Frontal cortex (tissue), 4 donors: ENCODE results near the gene OTUD5. TPM values are rescaled to one million over a fixed set of nuclear protein-coding genes. Genes with fewer than 3 reads are reported as not detected.

Experiments used
- DNase-seq, 2 donors: peaks; one replicate each; pipeline ENCODE4 v3.0.0; 2012; ENCODE audit warnings: low spot score in 2 of 2
- FAIRE-seq: peaks from 2 replicates; lab custom pipeline; 2012; peaks lifted over from hg19 to GRCh38; lab: Jason Lieb, UNC
- total RNA-seq: library from RNA; depleted of rRNA; stranded (reverse); fragments of >200 nt; gene quantifications from one replicate; pipeline ENCODE4 v1.2.3, GENCODE V29; 2014
- donor health status: control.
- donor health status: control.
- donor health status: control.

OTUD5 gene
- total RNA-seq, 1 donor from 2014 or later: 17.1 TPM

- DNase-seq (no peak), FAIRE-seq (no peak)
Observed at GRCh38 chrX:48974033-48974432, 16.6 kb upstream of the OTUD5 start.

DNA sequence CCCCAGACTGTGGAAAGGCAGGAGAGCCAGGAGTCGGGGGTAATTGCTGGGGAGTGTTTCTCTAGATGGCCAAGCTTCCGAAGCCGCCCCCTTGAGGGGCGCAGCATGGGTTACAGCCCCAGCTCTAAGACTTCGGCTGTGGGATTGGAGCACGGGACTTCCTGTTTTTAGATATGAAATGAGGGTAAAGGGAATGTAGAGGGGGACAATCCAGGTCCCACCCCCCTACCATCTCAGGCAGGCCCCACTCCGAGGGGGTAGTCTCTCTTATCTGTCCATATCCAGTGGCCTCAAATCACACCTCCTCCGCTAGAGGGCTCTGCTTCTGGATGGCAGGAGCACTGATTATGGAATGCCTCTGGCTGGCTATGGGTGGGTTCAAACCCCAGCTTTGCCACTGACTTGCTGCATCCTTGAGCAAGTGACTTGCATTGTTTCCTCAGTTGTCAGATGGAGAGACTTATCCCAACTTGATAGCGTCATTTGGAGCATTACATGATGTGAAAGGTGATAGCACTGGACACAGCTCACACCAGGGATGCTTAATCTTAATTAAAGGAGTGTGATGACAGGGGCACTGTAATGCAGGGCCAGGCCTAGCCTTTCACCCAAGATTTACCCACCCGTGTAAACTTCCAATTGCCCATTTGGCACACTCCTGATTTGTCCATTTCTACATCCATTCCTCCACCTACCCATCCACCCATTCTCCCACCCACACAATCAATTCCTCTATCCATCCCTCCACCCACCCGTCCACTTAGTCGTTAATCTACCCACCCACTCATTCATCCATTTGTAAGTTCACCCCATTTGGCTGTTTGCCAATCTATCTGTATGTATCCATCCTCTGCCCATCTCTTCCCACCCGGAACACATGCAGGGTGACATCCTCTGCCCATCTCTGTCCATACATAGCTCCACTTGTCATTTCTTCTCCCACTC lies 15.1 kb upstream of the OTUD5 start:
- no peak for FAIRE-seq
- DNase-seq: peak in 1 of 2 donors; percentile 39

DNA sequence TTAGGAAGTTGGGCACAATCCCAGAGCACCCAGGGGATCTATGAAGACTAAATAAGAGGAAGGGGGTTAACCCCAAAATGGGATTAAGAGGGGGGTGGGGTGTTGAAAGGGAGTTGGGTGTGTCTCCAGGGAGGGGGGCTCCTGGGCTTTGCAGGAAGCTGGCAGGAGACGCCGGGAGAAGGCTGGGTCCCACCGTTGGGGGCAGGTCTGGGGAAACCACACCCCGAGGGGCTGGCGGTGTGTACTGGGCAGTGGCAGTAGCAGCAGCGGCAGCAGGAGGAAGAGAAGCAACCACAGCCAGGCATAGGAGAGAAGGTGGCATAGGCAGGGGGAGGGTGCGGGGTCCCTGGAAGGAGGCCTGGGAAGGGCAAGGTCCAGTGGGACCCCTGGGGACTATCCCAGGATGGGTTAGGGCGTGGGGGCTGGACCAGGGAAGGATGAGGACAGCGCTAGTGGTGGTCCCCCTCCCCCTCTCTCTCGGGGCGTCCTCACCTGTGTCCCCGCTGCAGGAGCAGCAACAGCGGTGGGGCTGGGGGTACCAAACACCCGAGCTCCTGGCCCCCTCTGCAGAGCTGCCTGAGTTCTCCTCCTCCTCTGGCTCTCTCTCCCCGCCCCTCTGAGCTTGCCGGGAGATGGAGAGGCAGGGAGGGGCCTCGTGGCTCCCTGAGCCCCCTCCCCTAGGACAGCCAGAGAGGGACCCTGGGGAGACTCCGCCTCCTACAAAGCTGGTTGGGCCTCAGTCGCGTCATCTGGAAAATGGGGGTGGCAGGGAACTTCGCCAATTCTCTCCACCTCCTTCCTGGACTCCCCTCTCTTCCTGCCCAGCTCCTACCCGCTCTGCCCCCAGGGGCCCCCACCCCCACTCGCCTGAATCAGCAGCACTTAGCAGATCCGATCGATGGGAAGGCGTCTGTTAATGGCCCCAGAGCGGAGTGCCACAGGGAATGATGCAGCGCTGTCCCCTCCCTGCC lies 14.1 kb upstream of the OTUD5 start, which contains the start of gene KCND1:
Gene KCND1, minus strand, starts transcription at position 596 of the 971 bp plus-strand sequence. CDS start 1,573 bp downstream, outside the sequence.
- no peak for FAIRE-seq
- peak in 1 of 2 donors; percentile 49 for DNase-seq

DNA sequence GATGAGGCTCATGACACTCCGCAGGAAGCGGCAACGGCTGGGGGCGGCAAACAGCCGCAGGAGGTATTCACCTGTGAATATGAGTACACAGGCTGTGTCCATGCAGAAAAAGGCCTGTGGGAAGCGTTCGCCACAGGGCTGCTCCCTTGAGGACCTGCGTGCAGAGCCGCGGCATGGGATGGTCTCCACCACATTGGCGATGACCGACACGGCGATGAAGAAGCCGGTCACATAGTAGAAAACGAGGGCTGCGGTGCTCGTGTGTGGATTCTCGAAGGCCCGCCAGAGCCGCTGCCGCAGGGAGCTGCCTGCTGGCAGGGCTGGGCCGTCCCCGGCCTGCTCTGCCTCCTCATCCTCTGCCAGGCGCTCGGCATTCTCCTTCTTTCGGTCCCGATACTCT lies 12.1 kb upstream of the OTUD5 start:
- DNase-seq (no peak), FAIRE-seq (no peak)

- DNase-seq: no peak
- FAIRE-seq: no peak
Observed at GRCh38 chrX:48968377-48968776, 11.0 kb upstream of the OTUD5 start.

- DNase-seq: no peak
- no peak for FAIRE-seq
Observed at GRCh38 chrX:48966796-48967579, 9.6 kb upstream of the OTUD5 start.

- no peak for DNase-seq
- no peak for FAIRE-seq
Observed at GRCh38 chrX:48965959-48966358, 8.6 kb upstream of the OTUD5 start.

DNA sequence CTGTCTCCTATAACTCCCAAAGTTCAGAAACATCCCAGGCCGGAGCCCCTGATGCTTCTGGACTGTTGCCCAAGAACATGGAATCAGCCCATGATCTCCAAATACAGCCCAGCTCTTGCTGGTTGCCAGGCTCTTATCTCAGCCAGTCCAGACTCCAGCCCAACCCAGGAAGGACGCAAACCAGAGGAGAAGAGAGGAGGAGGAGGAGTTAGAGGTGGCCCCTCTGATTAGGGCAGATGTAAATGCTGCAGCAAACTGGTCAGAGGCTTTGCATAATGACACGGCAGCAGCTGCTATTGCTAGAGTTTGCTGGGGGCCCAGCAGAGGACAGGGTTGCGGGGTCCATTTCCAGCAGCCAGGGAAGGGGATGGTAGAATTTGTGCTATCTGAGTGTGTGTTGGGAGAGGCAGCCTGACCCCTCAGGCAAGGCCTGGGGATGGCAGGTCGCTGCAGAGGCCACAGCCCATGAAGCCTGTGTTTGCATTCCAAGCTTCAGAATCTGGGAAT lies 4.2 kb upstream of the OTUD5 start:
- FAIRE-seq (no peak), DNase-seq (no peak)

- FAIRE-seq (no peak), DNase-seq (no peak)
Observed at GRCh38 chrX:48960291-48960690, 2.9 kb upstream of the OTUD5 start.

DNA sequence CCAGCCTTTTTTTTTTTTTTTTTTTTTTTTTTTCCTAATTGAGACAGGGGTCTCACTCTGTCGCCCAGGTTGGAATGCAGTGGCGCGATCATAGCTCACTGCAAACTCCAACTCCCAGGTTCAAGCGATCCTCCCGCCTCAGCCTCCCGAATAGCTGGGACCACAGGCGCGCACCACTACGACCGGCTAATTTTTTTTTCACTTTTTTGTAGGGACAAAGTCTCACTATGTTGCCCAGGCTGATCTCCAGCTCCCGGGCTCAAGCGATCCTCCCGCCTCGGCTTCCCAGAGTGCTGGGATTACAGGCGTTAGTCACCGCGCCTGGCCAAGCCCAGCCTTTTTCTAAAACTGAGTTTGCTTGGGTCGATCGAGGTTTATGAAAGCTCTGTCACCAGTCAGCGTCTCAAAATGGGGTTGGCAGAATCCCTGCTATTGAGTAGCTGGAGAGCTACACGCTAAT lies 1.3 kb upstream of the OTUD5 start:
- DNase-seq (no peak), FAIRE-seq (no peak)

DNA sequence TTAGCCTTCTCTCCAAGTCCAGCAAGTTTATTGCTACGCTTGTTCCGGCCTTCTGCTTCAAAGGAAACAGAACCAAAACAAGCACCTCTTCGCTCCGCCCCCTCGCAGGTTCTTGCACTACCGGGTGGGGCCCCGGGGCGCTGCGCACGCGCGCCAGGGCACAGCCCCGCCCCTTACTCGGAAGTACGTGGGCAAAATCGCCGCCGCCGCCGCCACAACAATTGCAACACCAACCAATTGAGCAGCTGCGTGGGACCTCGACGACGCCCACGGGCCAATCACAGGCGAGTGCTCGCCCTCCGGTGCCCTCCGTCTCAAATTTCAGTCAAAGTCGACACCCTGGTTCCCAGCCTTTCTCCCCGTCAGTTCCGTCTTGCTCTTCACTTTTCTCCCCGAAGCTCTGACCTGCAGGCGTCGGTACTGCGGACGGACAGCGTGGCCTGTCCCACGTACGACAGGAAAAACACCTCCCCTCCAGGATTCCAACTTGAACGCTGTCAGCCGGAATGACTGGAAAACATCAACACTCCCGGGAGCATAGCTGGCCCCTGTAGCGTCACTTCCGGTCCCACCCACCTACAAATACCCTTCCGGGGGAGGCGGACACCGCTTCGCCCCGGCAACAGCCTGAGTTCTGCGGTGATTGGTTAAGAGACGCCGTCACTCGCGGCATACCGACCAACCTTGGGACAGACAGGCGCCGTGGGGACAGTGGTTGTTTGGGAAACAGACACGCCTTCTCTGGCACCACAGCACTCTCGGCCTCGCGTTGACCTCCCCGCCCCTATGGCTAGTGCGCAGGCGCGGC lies 624 bp upstream of the OTUD5 start:
- DNase-seq: peak; percentile 91 to 94

GRCh38 chrX:48956728-48957414 lies 536 bp downstream of the OTUD5 start:
- no peak for DNase-seq
- FAIRE-seq: no peak

More for the DNA sequence above, 624 bp upstream of the OTUD5 start:
- peak; percentile 92 for FAIRE-seq

DNA sequence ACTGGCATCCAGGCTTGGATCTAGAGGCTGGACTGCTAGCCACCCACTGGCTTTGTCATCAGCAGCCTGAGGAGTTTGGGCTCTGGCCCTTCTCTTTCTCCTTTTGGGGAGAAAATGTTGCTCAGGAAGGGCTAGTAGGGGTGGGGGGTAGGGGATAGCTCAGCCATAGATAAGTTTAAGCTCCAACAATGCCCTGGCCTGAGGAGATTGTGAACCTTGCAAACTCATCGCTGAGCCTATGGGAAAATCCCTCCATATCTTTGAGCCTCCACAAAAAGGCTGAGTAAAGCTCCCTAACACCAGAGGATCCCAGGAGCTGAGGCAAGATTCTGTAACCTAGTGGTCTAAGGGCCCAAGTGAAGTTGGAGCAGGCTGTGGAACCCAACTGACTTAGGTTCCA lies 8.8 kb downstream of the OTUD5 start:
- no peak for FAIRE-seq
- no peak for DNase-seq

DNA sequence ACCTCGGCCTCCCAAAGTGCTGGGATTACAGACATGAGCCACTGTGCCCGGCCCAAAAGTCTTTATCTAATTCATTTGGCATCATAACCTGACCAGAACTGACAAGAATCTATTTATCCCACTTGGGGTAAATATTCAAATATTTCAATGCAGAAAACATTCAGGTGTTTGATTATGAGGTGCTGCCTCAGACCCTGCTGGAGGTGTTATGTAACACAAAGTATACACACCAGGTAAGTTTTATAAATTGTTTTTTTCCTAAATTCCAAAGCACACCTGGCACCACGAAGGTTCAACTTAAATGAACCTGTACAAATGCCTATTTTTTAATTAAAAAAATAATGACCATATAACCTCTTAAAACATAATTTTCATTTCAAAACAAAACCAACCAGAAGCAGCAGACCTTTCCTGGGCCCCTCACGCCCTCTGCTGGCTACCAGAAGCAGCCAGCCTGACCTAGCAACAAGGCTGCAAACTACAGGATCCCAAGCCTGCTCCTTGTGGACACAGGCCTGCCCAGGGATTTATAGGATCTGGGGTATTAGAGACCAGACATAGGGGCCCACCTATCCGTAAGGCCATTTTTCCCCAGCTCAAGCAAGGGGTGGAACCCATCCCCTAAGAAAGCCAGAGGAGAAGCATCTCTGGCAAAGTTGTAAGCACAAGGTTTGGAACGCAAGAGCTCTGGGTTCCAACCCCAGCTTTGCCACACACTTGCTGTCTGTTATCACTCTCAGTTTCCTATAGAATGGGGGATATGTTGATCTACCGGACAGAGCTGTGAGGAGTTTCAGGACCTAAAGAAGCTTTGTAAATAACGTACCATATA lies 11.7 kb downstream of the OTUD5 start:
- no peak for FAIRE-seq
- peak in 1 of 2 donors; percentile 38 for DNase-seq

DNA sequence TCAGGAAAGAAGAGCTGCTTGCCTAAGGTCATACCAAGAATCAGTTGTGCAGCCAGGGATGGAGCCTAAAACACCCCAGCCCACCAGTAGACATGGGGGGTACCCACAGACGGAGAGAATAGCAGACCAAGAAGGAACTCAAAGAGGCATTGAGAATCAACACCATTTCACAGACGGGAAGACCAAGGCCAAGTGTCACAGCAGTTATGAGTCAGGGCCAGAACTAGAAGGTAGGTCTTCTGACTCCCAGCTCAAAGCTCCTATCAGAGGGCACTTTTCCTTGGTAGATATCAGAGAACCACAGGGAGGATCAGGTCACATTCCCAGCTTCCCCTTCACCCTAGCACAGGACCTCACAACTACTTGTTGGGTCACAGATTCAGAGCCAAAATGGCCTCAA lies 14.5 kb downstream of the OTUD5 start:
- no peak for DNase-seq
- no peak for FAIRE-seq

GRCh38 chrX:48940404-48940955 lies 16.9 kb downstream of the OTUD5 start:
- DNase-seq (no peak), FAIRE-seq (no peak)
